SK-N-SH (cell line): Measurements from ENCODE around the gene ADH5. TPM values are rescaled to one million over a fixed set of nuclear protein-coding genes. Genes with fewer than 3 reads are reported as not detected.
"Not testable (repeated sequence)": the region's sequence is repeated elsewhere in the genome, so short reads cannot be mapped to it uniquely, and the experiment has no call there.

ENCODE experiments used
- CTCF ChIA-PET: fragments of 300-600, 350-600 bp; formaldehyde crosslinking; extraction: SDS; loops from one replicate; lab custom pipeline; 2021; lab: Yijun Ruan, JAX
- POLR2A ChIA-PET: fragments of 350-600 bp; sonication (Branson Sonifier 250); formaldehyde crosslinking; extraction: SDS; loops from one replicate; lab custom pipeline; 2020; ENCODE audit warnings: antibody characterized with exemption, inconsistent platforms; lab: Yijun Ruan, JAX
- DNase-seq: peaks from one replicate; pipeline ENCODE4 v3.0.0; 2012
- H2AFZ ChIP-seq: fragments of 200-600 bp; sonication (generic); 2 replicates; pipeline ENCODE4 v1.8.1; 2016; ENCODE audit warnings: antibody characterized with exemption, mild to moderate bottlenecking, low read depth
- H3F3A ChIP-seq: fragments of 200-600 bp; sonication (generic); replicated peaks from 2 replicates; pipeline ENCODE3; 2016; ENCODE audit warnings: antibody characterized with exemption, mild to moderate bottlenecking; ENCODE audit not compliant: insufficient read depth
- H3K27ac ChIP-seq, 2 experiments: fragments of 200-500 bp in 1 of 2; fragments of 200-600 bp in 1 of 2; sonication (Bioruptor generic) in 1 of 2; sonication (generic), shearing (Covaris generic) in 1 of 2; 2 replicates each; pipeline versions ENCODE4 v1.5.1 to v1.6.1; 2014 to 2016; ENCODE audit warnings: low read depth in 2 of 2, inconsistent platforms in 1 of 2, low read length in 1 of 2, mild to moderate bottlenecking in 1 of 2, mixed read lengths in 1 of 2
- H3K27me3 ChIP-seq: fragments of 200-600 bp; sonication (generic), shearing (Covaris generic); 2 replicates; pipeline ENCODE4 v1.6.1; 2016; ENCODE audit warnings: mixed run types; ENCODE audit not compliant: insufficient read depth
- H3K36me3 ChIP-seq, 2 experiments: fragments of 200-500 bp in 1 of 2; fragments of 200-600 bp in 1 of 2; sonication (Bioruptor generic) in 1 of 2; sonication (generic) in 1 of 2; replicated peaks in 1 of 2; 2 replicates each; pipeline versions ENCODE3 to v1.5.1; 2014 to 2016; ENCODE audit warnings: low read length in 1 of 2, mild to moderate bottlenecking in 1 of 2; ENCODE audit not compliant: insufficient read depth in 2 of 2, control insufficient read depth in 1 of 2
- H3K4me1 ChIP-seq, 2 experiments: fragments of 200-500 bp in 1 of 2; fragments of 200-600 bp in 1 of 2; sonication (Bioruptor generic) in 1 of 2; sonication (generic), shearing (Covaris generic) in 1 of 2; 2 replicates each; pipeline versions ENCODE4 v1.5.1 to v1.6.1; 2014 to 2016; ENCODE audit warnings: low read depth in 1 of 2, low read length in 1 of 2, mixed run types in 1 of 2; ENCODE audit not compliant: insufficient read depth in 2 of 2, control insufficient read depth in 1 of 2
- H3K4me2 ChIP-seq: fragments of 200-600 bp; sonication (generic), shearing (Covaris generic); 2 replicates; pipeline ENCODE4 v1.6.1; 2017; ENCODE audit warnings: mixed run types
- H3K4me3 ChIP-seq, 2 experiments: fragments of 200-500 bp in 1 of 2; fragments of 200-600 bp in 1 of 2; sonication (Bioruptor generic) in 1 of 2; sonication (generic), shearing (Covaris generic) in 1 of 2; 2 replicates each; pipeline versions ENCODE4 v1.5.1 to v1.8.1; 2014 to 2016; ENCODE audit warnings: low read depth in 2 of 2, inconsistent platforms in 1 of 2, low read length in 1 of 2, mild to moderate bottlenecking in 1 of 2, mixed read lengths in 1 of 2, moderate library complexity in 1 of 2
- H3K79me2 ChIP-seq: fragments of 200-600 bp; sonication (generic); 2 replicates; pipeline ENCODE4 v1.8.1; 2017; ENCODE audit warnings: mild to moderate bottlenecking; ENCODE audit not compliant: insufficient read depth
- H3K9ac ChIP-seq: fragments of 200-600 bp; sonication (generic); 2 replicates; pipeline ENCODE4 v1.6.1; 2017; ENCODE audit warnings: mixed run types
- H3K9me2 ChIP-seq: fragments of 200-600 bp; sonication (generic); 2 replicates; pipeline ENCODE4 v1.6.1; 2017; ENCODE audit warnings: mixed run types
- H3K9me3 ChIP-seq: fragments of 200-600 bp; sonication (generic); 2 replicates; pipeline ENCODE4 v1.6.1; 2017; ENCODE audit warnings: mixed run types, mild to moderate bottlenecking, moderate library complexity
- H4K20me1 ChIP-seq: fragments of 200-600 bp; sonication (generic); 2 replicates; pipeline ENCODE4 v1.6.1; 2017; ENCODE audit warnings: mild to moderate bottlenecking, mixed run types; ENCODE audit not compliant: insufficient read depth
- ELF1 ChIP-seq: IDR thresholded peaks from 2 replicates; pipeline ENCODE4 v1.4.0; 2012
- EP300 ChIP-seq, 2 experiments: IDR thresholded peaks; 2 replicates each; pipeline versions ENCODE4 v1.4.0 to v1.6.1; 2012; ENCODE audit warnings: borderline replicate concordance in 1 of 2, low read depth in 1 of 2, low read length in 1 of 2
- EZH2phosphoT487 ChIP-seq: fragments of 200-600 bp; sonication (generic); IDR thresholded peaks from 2 replicates; pipeline ENCODE4 v1.6.1; 2017; ENCODE audit warnings: low read depth, mixed run types, mild to moderate bottlenecking, antibody characterized with exemption, moderate library complexity, borderline replicate concordance
- FOXM1 ChIP-seq: IDR thresholded peaks from 2 replicates; pipeline ENCODE4 v1.4.0; 2012; ENCODE audit warnings: low read depth, mild to moderate bottlenecking
- GATA2 ChIP-seq: sonication (generic); formaldehyde crosslinking; IDR thresholded peaks from 2 replicates; pipeline ENCODE4 v1.5.0; 2020; ENCODE audit warnings: mild to moderate bottlenecking, missing genetic modification reagents
- JUND ChIP-seq: IDR thresholded peaks from 2 replicates; pipeline ENCODE4 v1.4.0; 2012
- POLR2AphosphoS5 ChIP-seq: IDR thresholded peaks from 2 replicates; pipeline ENCODE4 v1.6.1; 2012; ENCODE audit warnings: low read depth, low read length
- RAD21 ChIP-seq: IDR thresholded peaks from 2 replicates; pipeline ENCODE4 v1.6.1; 2012; ENCODE audit warnings: mild to moderate bottlenecking, low read length
- RCOR1 ChIP-seq: fragments of 150-350 bp; IDR thresholded peaks from 2 replicates; pipeline ENCODE4 v1.6.1; 2017; ENCODE audit warnings: antibody characterized with exemption, low read length
- SIN3A ChIP-seq: IDR thresholded peaks from 2 replicates; pipeline ENCODE4 v1.6.1; 2012; ENCODE audit warnings: low read depth, mild to moderate bottlenecking, low read length, moderate library complexity, borderline replicate concordance
- SMC3 ChIP-seq: IDR thresholded peaks from 2 replicates; pipeline ENCODE4 v1.6.1; 2012; ENCODE audit warnings: low read depth, low read length, improper control_type of control experiment
- TAF1 ChIP-seq: IDR thresholded peaks from 2 replicates; pipeline ENCODE4 v1.6.1; 2012; ENCODE audit warnings: low read depth, mild to moderate bottlenecking, low read length, moderate library complexity, borderline replicate concordance
- YY1 ChIP-seq: IDR thresholded peaks from 2 replicates; pipeline ENCODE4 v1.4.0; 2012; ENCODE audit warnings: low read depth, mild to moderate bottlenecking
- WGBS: methylation state at CpG from one replicate; pipeline ENCODE4 v1.1.6; 2017; ENCODE audit warnings: low lambda C conversion rate; 5-methylcytosine and 5-hydroxymethylcytosine counted together
- polyA plus RNA-seq, 3 experiments: library from polyadenylated mRNA; depleted of rRNA; stranded (reverse); fragments of >200 nt; gene quantifications; 2 replicates each; pipeline ENCODE4 v1.2.3, GENCODE V29; 2012
- TF ChIP-seq, protein P1 (sequence below): fragments of 150-350 bp; IDR thresholded peaks from 2 replicates; pipeline ENCODE4 v1.6.1; 2016; ENCODE audit warnings: mild to moderate bottlenecking, low read depth, low read length
- TF ChIP-seq, protein P2 (sequence below): IDR thresholded peaks from 2 replicates; pipeline ENCODE4; 2012
- TF ChIP-seq, protein P3 (sequence below): IDR thresholded peaks from 2 replicates; pipeline ENCODE4 v1.4.0; 2012; ENCODE audit warnings: low read depth
- TF ChIP-seq, protein P4 (sequence below): IDR thresholded peaks from 2 replicates; pipeline ENCODE4 v1.6.1; 2012; ENCODE audit warnings: mild to moderate bottlenecking, low read depth, low read length, moderate library complexity
- TF ChIP-seq, protein P5 (sequence below): IDR thresholded peaks from 2 replicates; pipeline ENCODE4 v1.4.0; 2012; ENCODE audit warnings: low read depth, borderline replicate concordance

The ADH5 gene
- polyA plus RNA-seq, 1 of the 3 experiments (the other 2 are of a cell fraction), result 111 TPM

DNA sequence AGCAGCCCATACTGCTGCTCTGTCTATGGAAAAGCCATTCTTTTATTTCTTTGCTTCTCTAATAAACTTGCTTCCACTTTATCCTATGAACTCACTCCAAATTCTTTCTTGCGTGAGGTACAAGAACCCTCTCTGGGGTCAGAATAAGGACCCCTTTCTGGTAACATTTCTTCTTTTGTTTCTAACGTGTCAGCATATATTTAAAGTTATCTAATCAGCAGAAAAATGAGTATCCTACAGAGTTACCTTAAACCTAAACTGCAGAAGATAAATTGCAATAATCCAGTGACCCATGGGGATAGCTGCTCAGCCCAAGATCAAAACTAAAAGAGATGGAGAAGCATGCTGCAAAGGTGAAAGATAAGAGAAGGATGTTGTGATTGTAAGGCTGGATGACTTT, 4.0 kb downstream of the ADH5 start (continued):
- no peak for TF ChIP-seq RCOR1
- no peak for TF ChIP-seq POLR2AphosphoS5

DNA sequence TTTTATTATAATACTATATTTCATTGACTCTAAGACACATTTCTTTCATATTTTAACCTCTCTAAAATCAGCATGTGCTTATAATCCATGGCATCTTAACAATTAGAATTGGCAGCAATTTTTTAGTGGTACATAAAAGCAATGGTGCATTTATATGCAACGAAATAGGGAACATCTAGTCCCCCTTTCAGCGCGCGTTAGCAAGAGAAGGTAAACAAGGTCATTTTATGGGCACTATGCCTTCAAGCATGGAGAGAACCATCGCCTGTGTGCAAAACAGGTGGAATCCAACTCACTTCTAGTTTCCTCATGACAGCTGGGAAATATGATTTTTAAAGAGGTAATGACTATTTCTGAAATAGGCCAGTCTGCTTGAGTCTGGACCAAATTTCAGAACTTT, 6.4 kb downstream of the ADH5 start:
- H3K9ac ChIP-seq, result no peak overlapping the region
- no peaks in the 10 kb centered on the region for H3K9me2 ChIP-seq
- peaks cover 78 to 82% of the 10 kb centered on the region in 2 experiments for H3K36me3 ChIP-seq
- peaks cover 13% of the 10 kb centered on the region for H4K20me1 ChIP-seq
- POLR2A ChIA-PET, result no interaction called here
- no peak for TF ChIP-seq TAF1
- TF ChIP-seq, protein P1, sequence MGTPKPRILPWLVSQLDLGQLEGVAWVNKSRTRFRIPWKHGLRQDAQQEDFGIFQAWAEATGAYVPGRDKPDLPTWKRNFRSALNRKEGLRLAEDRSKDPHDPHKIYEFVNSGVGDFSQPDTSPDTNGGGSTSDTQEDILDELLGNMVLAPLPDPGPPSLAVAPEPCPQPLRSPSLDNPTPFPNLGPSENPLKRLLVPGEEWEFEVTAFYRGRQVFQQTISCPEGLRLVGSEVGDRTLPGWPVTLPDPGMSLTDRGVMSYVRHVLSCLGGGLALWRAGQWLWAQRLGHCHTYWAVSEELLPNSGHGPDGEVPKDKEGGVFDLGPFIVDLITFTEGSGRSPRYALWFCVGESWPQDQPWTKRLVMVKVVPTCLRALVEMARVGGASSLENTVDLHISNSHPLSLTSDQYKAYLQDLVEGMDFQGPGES, result no peak
- TF ChIP-seq, protein P2, sequence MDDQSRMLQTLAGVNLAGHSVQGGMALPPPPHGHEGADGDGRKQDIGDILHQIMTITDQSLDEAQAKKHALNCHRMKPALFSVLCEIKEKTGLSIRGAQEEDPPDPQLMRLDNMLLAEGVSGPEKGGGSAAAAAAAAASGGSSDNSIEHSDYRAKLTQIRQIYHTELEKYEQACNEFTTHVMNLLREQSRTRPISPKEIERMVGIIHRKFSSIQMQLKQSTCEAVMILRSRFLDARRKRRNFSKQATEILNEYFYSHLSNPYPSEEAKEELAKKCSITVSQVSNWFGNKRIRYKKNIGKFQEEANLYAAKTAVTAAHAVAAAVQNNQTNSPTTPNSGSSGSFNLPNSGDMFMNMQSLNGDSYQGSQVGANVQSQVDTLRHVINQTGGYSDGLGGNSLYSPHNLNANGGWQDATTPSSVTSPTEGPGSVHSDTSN, result no peak
- TF ChIP-seq RAD21, result no peak
- TF ChIP-seq, protein P3, sequence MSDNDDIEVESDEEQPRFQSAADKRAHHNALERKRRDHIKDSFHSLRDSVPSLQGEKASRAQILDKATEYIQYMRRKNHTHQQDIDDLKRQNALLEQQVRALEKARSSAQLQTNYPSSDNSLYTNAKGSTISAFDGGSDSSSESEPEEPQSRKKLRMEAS, result no peak
- no peak for TF ChIP-seq SMC3
- TF ChIP-seq, protein P4, sequence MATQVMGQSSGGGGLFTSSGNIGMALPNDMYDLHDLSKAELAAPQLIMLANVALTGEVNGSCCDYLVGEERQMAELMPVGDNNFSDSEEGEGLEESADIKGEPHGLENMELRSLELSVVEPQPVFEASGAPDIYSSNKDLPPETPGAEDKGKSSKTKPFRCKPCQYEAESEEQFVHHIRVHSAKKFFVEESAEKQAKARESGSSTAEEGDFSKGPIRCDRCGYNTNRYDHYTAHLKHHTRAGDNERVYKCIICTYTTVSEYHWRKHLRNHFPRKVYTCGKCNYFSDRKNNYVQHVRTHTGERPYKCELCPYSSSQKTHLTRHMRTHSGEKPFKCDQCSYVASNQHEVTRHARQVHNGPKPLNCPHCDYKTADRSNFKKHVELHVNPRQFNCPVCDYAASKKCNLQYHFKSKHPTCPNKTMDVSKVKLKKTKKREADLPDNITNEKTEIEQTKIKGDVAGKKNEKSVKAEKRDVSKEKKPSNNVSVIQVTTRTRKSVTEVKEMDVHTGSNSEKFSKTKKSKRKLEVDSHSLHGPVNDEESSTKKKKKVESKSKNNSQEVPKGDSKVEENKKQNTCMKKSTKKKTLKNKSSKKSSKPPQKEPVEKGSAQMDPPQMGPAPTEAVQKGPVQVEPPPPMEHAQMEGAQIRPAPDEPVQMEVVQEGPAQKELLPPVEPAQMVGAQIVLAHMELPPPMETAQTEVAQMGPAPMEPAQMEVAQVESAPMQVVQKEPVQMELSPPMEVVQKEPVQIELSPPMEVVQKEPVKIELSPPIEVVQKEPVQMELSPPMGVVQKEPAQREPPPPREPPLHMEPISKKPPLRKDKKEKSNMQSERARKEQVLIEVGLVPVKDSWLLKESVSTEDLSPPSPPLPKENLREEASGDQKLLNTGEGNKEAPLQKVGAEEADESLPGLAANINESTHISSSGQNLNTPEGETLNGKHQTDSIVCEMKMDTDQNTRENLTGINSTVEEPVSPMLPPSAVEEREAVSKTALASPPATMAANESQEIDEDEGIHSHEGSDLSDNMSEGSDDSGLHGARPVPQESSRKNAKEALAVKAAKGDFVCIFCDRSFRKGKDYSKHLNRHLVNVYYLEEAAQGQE, result no peak
- no peak for TF ChIP-seq EP300 (IDR thresholded peaks at IDR 0.05; ENCODE audit: borderline replicate concordance in 1 of 2, low read depth in 1 of 2, low read length in 1 of 2)
- no peak for TF ChIP-seq EZH2phosphoT487
- TF ChIP-seq, protein P5, sequence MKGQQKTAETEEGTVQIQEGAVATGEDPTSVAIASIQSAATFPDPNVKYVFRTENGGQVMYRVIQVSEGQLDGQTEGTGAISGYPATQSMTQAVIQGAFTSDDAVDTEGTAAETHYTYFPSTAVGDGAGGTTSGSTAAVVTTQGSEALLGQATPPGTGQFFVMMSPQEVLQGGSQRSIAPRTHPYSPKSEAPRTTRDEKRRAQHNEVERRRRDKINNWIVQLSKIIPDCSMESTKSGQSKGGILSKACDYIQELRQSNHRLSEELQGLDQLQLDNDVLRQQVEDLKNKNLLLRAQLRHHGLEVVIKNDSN, result no peak
- TF ChIP-seq YY1, result no peak
- TF ChIP-seq GATA2 (CRISPR knock-in tag), result no peak
- TF ChIP-seq JUND, result no peak
- no peak for TF ChIP-seq SIN3A
- no peak for TF ChIP-seq ELF1
- no peak for TF ChIP-seq FOXM1
- TF ChIP-seq, all 33 proteins: peak for 0
- H3K4me1 ChIP-seq, result no peaks in the 10 kb centered on the region; a peak in 1 of 4 replicates
- no peak overlapping the region for H2AFZ ChIP-seq
- H3K27ac ChIP-seq, result no peak overlapping the region
- H3K4me2 ChIP-seq, result no peak overlapping the region
- H3F3A ChIP-seq, result peaks cover 6% of the 10 kb centered on the region
- peaks cover 86% of the 10 kb centered on the region for H3K79me2 ChIP-seq
- H3K27me3 ChIP-seq, result no peaks in the 10 kb centered on the region
- 91% methylated on average over 5 of the region's 5 CpGs for WGBS
- H3K4me3 ChIP-seq, result no peak overlapping the region
- no peaks in the 10 kb centered on the region for H3K9me3 ChIP-seq
- CTCF ChIA-PET, result interaction anchor here (1.0 kb wide), 1 partner anchor 57 kb away, joined by 3 read pairs; no protein-coding TSS in a partner anchor
- DNase-seq, result no peak

DNA sequence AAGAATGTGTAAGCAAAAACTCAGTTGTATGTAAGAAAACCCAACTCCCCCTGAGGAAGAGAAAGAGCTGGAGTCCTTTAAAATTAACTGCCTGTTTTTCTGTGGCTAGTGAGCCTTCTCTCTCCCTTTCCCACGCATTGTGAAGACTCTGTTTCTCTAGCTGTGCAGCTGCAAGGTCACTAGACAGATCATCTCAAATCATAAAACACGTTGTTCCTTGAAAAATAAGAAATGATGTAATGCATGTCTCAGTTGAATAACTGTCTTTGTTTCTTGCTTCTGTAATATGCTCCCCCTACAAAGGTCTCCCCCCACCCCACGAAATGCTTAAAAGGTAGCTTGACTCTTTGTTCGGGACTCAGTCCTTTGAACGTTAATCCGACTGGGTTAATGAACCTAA, 7.7 kb downstream of the ADH5 start:
- H3K4me3 ChIP-seq, H2AFZ ChIP-seq, H3K9me3 ChIP-seq, H3K27ac ChIP-seq, H3K9me2 ChIP-seq, H3K4me1 ChIP-seq, POLR2A ChIA-PET, CTCF ChIA-PET, H3F3A ChIP-seq, DNase-seq, H3K4me2 ChIP-seq, H3K27me3 ChIP-seq, H3K9ac ChIP-seq, H4K20me1 ChIP-seq: not testable (repeated sequence)
- H3K79me2 ChIP-seq, result peaks cover 78% of the 10 kb centered on the region
- peaks cover 90 to 95% of the 10 kb centered on the region in 2 experiments for H3K36me3 ChIP-seq
- WGBS, result 85% methylated on average over 6 of the region's 6 CpGs
